ENCODE data around the gene GPC6.

Gene GPC6

DNA sequence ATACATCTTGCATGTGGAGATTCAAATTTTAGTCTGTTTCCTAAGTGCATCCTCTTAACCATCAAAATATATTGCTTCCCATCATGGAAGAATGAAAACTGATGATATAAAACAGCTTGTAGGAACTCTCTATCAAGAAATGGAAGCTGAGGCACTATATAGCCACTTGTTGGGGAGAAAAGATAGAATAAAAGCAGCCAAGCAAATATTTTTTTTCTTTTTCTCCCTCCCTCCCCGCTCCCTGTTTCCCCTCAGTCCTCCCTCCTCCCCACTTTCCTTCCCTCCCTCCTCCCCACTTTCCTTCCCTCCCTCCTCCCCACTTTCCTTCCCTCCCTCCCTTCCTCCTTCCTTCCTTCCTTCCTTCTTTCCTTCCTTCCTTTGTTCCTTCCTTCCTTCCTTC lies 413.8 kb downstream of the GPC6 start:
- TF ChIP-seq GATA2 (IDR thresholded peaks at IDR 0.05; ENCODE audit: low read depth, low read length) (no peak), GATA3 (IDR thresholded peaks at IDR 0.05; ENCODE audit: low read depth, low read length) (no peak)

DNA sequence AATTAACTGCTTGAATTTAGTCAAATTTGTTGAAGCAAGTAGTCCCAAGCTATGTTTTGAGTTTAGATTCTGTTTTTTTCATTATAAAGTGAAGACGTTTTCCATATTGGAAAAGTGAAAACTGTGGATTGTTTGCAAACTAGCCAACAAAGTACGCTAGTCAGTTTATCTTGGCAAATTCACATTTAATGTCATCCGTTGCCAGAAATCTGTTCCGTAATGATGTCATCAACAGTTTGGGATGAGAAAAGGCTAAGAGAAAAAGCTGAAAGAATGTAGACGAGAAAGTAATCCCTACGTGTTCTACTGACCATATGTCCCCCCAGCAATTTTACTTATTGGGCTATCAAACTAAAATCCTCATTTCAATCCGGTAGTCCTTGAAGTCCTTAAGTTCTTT lies 419.6 kb downstream of the GPC6 start:
- TF ChIP-seq GATA2 (IDR thresholded peaks at IDR 0.05; ENCODE audit: low read depth, low read length): no peak
- no peak for TF ChIP-seq GATA3 (IDR thresholded peaks at IDR 0.05; ENCODE audit: low read depth, low read length)

DNA sequence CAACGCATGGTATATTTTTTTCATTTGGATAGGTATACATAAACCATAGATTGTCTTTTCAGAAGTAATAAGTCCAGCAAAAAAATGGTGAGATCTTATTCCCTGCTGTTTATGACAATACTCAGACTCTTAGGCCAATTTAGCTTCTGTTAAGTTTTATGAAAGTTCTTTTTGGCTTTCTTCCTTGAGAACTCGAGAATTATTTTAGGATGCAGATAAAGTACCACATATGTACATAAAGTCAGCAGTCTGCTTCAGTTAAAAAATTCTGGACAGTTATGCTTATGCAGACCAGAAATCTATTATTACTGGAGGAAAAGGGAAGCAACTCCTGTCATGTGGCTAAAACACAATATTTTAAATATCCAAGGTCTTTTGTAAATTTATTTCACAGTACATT lies 422.9 kb downstream of the GPC6 start:
- TF ChIP-seq GATA2 (IDR thresholded peaks at IDR 0.05; ENCODE audit: low read depth, low read length): no peak
- no peak for TF ChIP-seq GATA3 (IDR thresholded peaks at IDR 0.05; ENCODE audit: low read depth, low read length)

DNA sequence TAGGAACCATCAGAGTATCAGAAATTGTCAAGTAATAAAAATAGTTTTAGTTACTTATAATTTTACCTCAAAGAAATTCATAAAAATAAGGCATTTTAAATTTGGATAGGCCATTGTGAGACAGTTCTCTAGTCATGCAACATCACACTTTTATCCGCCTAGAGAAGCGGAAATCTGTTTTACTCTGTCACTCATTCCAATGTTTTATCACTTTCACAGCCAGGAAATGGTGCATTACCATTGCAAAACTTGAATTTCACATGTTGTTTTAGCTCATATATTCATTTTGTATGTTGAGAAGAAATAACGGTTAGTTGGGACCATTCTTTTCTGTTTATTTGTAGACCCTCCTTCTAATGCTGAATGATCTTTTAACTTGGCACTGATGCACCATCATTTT lies 427.2 kb downstream of the GPC6 start:
- TF ChIP-seq GATA3 (IDR thresholded peaks at IDR 0.05; ENCODE audit: low read depth, low read length) (no peak), GATA2 (IDR thresholded peaks at IDR 0.05; ENCODE audit: low read depth, low read length) (no peak)

DNA sequence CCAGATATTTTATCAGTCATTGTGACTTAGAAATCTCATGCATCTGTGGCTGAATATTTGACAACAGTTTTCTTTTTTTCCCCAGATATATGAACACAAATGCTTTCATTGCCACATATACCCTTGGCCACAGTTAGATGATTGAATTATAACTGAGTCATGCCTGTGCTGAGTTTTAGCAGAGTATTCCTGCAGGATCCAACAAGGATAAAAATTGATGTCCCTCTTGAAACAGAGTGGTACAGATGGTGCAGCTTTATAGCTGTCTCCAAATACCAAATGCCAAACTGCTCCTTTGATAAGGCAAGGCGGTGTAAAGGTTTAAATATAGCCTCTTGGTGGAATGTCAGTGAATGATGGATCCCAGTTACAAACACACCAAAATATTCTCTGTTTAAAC lies 428.5 kb downstream of the GPC6 start:
- TF ChIP-seq GATA2 (IDR thresholded peaks at IDR 0.05; ENCODE audit: low read depth, low read length) (no peak), GATA3 (IDR thresholded peaks at IDR 0.05; ENCODE audit: low read depth, low read length) (no peak)

DNA sequence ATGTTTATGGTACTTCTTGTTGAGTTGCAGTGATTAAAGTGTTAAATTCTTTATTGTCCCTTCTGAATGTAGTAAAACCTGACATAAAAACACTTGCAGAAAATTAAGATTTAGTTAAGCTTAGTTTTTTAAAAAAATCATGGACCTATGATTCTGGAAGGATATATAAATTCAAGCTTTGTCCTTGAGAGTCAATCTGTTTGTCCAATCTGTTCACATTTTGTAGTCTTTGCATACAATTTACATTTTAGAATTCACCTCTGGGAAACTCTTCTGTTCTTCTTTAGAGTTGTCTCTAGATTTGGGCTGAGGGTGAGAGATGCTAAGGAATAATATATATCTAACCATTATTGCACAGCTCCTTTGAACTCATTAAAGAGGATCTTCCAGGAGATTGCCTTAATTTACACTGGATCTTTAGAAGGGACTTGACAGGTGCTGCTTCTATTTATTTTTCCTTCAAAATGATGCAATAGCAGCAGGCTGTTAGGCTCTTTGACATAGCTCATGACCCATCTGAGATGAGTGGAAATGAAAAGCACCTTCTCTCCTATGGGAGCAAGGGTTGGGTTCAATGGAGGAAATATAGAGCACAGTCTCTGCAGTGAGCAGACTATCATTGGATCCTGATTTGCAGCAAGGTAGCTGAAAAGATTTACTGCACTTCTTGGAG lies 433.9 kb downstream of the GPC6 start:
- TF ChIP-seq GATA2 (IDR thresholded peaks at IDR 0.05; ENCODE audit: low read depth, low read length) (no peak), GATA3 (IDR thresholded peaks at IDR 0.05; ENCODE audit: low read depth, low read length) (no peak)

DNA sequence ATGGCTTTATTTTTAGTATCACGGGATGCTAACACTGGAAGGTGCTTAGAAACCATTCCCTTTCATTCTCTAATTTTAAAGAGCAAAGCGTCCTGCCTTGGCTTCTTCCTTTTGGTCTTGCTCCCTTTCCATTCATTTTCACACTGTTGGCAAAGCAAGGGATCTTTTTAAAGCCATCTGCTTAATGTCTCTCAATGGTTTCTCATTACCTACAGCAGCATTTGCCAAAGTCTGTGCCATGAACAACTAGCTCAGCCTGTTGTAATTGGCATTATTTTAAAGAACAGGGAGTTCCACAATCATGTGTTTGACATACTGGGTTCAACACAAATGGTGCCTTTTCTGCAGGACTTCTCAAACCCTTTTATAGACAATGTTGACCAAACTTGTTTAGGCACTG lies 444.3 kb downstream of the GPC6 start:
- TF ChIP-seq GATA3 (IDR thresholded peaks at IDR 0.05; ENCODE audit: low read depth, low read length): no peak
- TF ChIP-seq GATA2 (IDR thresholded peaks at IDR 0.05; ENCODE audit: low read depth, low read length): no peak

DNA sequence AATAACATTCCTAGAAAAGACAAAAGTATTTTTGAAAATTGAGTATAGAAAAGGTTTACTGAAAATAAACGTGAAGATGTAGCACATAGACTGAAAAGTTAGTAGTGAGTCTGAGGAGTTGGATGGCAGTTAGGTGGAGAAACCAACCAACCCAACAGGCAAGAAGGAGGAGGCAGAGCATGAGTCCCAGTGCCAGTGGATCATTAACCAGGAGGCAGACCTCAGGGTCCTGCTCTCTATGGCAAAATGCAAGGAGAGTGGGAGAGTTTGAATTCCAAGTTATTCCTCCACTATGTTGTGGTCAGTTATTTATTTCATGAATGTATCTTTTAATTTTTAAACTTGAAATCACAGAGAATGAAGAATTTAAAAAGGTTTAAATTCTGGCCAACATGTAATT lies 446.4 kb downstream of the GPC6 start:
- TF ChIP-seq GATA3 (IDR thresholded peaks at IDR 0.05; ENCODE audit: low read depth, low read length): no peak
- TF ChIP-seq GATA2 (IDR thresholded peaks at IDR 0.05; ENCODE audit: low read depth, low read length): no peak

DNA sequence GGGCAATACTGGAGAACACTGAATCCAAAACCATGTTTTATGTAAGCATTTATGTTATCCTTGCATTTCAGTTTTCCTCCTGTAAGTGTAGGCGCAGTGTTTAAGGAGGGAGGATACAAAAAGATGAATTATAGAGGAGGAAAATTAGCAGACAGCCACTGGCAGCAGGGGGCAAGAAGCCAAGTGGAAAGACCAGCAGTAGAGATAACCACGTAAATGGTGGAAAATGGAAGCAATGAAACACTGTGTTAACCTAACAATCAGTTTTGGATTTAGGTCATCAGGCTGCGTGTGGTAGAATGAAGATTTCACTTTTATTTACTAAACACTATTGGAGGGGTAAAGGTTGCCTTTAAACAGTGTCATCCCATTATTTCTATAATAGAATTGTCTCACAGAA lies 447.3 kb downstream of the GPC6 start:
- TF ChIP-seq GATA3 (IDR thresholded peaks at IDR 0.05; ENCODE audit: low read depth, low read length) (0 out of 2 replicates have a peak, but pooled peaks have one; percentile 63), GATA2 (IDR thresholded peaks at IDR 0.05; ENCODE audit: low read depth, low read length) (peak; percentile 89)

DNA sequence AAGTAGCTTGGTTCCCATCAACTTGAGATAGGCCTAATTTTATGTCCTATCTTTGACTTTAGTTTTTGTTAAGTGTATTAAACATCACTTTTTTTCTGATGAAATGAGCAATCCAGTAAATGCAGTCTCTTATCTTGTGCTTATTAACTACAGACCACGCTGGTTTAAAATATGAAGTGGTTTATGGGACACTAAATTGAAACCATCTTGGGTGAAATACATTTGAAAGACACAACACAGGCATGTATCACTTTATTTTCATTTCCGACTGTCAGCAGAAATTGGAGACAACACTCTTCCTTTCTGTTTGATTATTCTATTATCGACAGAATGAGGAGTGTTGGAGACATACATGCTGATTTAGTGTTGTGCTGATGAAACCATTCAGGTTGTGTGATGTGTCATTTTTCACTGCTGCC lies 447.7 kb downstream of the GPC6 start:
- TF ChIP-seq GATA3 (IDR thresholded peaks at IDR 0.05; ENCODE audit: low read depth, low read length): peak; percentile 67
- TF ChIP-seq GATA2 (IDR thresholded peaks at IDR 0.05; ENCODE audit: low read depth, low read length): peak; percentile 67; the same call in 1 of the 2 replicates

DNA sequence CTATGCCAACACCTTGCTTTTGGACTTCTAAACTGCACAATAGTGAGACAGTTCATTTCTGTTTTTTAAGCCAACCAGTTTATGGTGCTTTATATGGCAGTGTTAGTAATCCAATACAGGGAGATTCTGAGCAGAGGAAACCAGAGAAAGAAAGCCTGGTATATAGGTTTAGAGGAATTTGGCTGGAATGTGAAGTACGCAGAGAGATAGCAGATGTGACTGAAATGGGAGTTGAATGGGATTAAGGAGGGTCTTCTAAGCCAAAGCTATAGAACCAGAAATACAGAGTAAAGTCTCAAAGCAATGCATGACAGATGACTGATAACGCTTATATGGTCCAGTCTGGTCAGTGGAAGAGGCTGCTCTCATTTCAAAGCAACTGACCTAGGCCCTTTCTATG lies 453.7 kb downstream of the GPC6 start:
- TF ChIP-seq GATA2 (IDR thresholded peaks at IDR 0.05; ENCODE audit: low read depth, low read length) (no peak), GATA3 (IDR thresholded peaks at IDR 0.05; ENCODE audit: low read depth, low read length) (no peak)

DNA sequence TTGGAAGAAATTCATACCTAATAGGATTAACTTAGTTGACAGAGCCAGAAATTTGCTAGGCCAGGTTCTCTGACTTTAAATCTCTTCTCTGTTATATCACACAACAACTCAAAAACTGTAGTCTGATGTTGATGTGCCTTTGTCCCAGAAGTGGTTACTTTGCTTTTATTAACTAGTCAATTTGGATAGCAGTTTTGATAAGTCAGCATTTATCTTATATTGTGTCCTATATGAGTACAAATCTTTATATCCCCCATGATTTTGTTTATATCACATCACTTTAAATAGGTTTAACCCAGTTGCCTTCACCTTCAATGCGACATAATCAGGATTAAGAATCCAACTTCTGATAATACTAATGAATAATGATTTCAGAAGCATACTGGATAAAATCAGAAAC lies 459.3 kb downstream of the GPC6 start:
- TF ChIP-seq GATA3 (IDR thresholded peaks at IDR 0.05; ENCODE audit: low read depth, low read length) (no peak), GATA2 (IDR thresholded peaks at IDR 0.05; ENCODE audit: low read depth, low read length) (no peak)

DNA sequence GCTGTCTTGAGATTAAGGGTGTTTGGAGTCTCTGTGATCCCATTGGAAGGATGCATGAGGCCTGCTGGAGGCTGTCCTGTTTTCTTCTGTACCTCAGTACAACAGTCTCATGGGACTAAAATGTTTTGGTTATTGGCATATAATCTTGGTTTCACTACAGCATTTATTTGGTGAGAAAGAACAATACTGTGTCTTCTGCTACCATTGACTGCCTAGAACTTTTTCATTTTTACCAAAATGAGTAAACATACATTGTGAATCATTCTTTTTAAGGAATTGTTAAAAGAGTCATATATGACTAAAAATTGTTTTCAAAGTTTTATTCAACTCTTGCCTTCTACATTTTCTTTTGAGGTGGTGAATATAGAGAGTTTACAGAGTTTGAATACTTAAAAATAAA lies 459.8 kb downstream of the GPC6 start:
- TF ChIP-seq GATA2 (IDR thresholded peaks at IDR 0.05; ENCODE audit: low read depth, low read length): no peak
- no peak for TF ChIP-seq GATA3 (IDR thresholded peaks at IDR 0.05; ENCODE audit: low read depth, low read length)

DNA sequence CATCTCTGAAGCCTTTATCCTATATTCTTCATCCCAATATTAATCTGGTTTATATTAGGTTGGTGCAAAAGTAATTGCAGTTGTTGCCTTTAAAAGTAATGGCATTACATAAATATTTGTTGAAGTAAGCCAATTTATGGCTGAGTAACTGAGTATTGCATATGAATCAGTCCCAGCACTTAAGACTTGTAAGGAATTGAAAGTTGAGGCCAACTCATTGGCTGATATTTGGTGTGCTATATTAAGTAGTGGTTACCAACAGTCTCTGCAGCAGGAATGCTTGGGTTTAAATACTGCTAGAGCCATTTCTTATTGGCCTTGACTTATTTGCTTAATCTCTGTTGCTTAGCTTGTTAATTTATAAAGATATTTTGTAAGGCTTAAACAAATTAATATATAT lies 460.7 kb downstream of the GPC6 start:
- no peak for TF ChIP-seq GATA3 (IDR thresholded peaks at IDR 0.05; ENCODE audit: low read depth, low read length)
- TF ChIP-seq GATA2 (IDR thresholded peaks at IDR 0.05; ENCODE audit: low read depth, low read length): no peak

DNA sequence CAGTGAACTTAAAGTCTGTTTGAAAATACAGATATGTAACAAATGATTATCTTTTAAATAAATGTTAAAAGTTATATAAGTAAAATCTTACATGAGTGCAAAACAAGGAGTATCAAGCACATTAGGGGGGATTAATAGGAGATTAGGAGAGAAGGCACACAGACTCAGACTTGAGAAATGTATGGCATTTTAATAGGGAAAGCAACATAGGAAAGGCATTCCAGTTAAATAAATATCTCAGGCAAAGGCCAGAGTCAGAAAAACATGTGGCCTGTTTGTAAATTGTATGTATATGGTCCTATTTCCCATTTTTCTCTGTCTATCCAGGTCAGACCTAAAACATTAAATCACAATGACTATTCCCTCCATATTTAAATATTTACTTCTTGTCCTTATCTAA lies 462.7 kb downstream of the GPC6 start:
- TF ChIP-seq GATA2 (IDR thresholded peaks at IDR 0.05; ENCODE audit: low read depth, low read length) (no peak), GATA3 (IDR thresholded peaks at IDR 0.05; ENCODE audit: low read depth, low read length) (no peak)

DNA sequence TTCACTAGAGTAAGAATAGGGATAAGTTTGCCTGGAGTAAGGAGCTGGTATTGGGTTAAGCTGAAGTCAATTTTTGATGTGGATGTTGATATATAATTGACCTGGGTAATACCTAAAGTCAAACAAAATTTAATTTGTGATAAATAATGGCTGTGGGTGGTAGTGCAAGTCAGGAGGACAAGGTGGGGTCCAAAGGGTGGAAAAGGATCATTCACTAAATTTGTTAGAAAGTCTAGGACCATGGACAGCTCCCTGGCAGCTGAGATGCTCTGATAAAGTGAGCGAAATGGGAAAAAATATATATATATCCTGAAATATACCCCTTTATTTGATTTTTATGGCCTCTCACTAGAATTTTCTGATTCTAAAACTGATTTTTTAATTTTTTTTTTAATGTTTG lies 463.5 kb downstream of the GPC6 start:
- TF ChIP-seq GATA3 (IDR thresholded peaks at IDR 0.05; ENCODE audit: low read depth, low read length): no peak
- TF ChIP-seq GATA2 (IDR thresholded peaks at IDR 0.05; ENCODE audit: low read depth, low read length): no peak

All from SH-SY5Y (cell line).